Erythroblast (primary cell): Measurements from ENCODE around the gene RPL19.

Experiments used
- GATA1 ChIP-seq: IDR thresholded peaks from 2 replicates; pipeline ENCODE4 v1.6.1; 2011; ENCODE audit warnings: low read depth, mild to moderate bottlenecking, control low read depth, low read length, moderate library complexity
- POLR2A ChIP-seq: IDR thresholded peaks from 2 replicates; pipeline ENCODE4 v1.6.1; 2011; ENCODE audit warnings: mild to moderate bottlenecking, low read length

GRCh38 chr17:39236450-39236927 lies 36.4 kb downstream of the RPL19 start:
- TF ChIP-seq POLR2A, result no peak
- TF ChIP-seq GATA1, result no peak
